OCI-M2 (cell line): ENCODE results near the gene ADPRHL1.

Experiments used
- DNase-seq: peaks from one replicate; lab custom pipeline; 2025; ENCODE audit not compliant: unreplicated experiment; lab: John Stamatoyannopoulos, UW

Gene ADPRHL1

DNA sequence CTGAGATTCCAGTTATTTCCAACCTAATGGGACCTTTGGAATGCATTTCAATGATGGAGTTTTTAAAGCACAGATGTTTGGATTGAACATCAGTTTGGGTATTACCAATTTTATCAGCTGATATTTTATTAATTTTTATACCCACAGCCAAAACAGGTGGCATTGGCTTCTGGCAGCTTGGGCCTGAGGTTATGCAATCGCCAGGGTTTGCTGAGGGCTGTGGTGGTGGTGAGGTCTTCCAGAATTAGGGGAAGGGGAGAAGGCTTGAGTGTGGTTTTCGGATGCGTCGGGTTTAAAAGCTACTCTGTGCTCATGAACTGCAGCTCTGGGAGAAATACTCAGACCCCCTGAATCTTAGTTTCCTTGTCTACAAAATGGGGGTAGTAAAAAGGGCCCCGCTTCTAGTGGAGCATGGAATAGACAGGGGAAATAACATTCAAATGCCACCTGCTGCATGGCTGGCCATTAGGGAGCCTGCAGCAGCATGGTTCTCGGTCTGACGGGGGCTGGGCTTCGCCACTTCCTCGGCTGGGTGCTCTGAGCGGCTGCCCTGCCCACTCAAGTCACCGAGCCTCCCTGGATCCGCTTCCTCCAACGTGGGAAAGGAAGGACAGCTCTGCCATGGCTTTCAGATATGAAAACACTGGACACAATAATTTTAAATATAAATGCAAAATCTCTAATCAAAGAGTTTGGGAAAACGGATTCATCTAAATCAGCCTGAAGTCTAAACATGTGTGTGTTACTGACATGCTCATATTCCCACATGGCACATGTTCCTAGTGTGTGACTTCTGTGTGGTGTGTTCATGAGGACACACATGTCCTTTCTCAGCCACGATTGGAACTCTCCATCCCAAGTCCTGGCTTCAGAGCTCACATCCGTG is 35.2 kb downstream of the ADPRHL1 start:
- DNase-seq, result no peak

DNA sequence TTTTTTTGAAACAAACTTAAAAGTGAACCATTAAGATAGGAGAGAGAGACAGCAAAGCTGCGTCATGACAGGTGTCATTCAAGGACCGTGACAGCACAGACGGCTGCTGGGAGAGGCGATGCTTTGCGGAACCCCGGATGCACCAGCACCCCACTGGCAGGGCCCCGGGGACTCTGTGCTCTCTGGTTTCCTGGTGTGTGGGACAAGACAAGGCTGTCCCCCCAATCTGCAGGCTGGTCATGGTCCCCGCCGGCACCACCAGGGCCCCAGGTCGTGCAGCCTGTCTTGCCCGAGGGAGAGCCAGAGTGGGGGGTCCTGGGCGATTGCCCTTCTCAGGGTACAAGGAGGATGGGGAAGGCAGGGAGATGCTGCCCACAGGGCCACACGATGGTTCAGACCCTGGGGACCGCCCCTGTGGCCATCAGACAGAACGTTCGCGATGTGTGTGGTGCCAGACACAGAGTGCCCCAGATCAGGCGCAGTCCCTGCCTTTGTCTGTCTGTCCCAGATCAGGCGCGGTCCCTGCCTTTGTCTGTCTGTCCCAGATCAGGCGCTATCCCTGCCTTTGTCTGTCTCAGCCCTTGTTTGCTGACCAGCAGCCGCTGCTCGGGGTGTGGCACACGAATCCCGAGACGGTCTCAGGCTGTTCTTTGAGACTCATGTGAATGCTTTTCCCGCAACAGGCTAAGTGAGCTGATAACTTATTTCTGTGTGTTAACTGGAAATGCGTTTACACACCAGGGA is 36.1 kb downstream of the ADPRHL1 start:
- DNase-seq, result no peak

DNA sequence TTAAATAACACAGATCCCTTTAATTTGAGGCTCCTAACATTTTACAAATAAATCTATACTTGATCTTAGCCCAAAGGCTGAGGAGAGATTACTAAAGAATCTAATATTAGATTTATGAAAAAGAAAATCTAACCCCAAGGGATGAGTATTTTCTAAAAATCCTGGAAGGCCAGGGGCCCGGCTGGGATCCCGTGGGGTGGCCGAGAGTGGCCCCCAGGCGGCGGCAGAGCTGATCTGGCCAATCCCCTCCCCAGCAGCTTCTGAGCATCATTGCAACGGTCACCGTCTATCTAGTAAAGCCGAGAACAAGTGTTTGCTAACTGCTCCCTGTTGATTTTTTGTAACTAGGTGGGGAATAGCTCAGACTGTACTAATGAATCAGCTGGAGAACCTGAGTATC is 37.5 kb downstream of the ADPRHL1 start:
- no peak for DNase-seq

DNA sequence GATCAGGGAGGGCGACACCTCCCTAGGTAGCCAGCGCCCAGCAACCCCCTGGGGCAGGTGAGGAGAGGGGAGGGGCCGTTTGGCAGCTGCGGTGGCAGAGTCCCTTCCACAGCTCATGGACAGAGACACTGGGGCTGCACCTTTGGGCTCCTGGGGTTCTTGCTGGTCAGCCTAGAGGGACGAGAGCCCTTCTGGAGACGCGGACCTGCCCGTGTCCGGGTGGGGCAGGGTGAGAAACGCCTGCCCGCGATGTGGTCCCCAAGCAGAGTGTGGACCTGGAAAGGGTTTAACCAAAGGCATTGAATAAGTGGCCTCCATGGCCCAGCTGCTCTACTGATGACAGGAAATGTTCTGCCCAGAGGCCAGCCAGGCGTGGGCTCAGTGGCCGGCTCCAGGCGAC is 38.3 kb downstream of the ADPRHL1 start:
- no peak for DNase-seq

DNA sequence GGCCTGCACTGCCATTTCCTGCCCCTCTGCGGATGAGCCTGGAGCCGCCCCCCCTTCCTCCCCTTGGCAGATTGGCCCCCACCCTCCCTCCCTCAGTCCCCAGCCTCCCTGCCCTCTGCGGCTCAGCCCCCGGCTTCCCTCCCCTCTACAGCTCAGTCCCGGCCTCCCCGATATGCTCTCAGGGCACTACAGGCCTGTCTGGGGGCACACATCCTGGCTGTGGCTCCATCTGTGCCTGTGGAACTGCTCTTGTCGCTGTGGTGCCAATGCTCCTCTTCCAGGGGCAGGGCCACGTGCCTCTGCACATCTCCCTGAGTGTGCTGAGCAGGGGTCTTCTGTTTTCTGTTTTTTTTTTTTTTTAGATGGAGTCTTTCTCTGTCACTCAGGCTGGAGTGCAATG is 39.0 kb downstream of the ADPRHL1 start:
- no peak for DNase-seq

DNA sequence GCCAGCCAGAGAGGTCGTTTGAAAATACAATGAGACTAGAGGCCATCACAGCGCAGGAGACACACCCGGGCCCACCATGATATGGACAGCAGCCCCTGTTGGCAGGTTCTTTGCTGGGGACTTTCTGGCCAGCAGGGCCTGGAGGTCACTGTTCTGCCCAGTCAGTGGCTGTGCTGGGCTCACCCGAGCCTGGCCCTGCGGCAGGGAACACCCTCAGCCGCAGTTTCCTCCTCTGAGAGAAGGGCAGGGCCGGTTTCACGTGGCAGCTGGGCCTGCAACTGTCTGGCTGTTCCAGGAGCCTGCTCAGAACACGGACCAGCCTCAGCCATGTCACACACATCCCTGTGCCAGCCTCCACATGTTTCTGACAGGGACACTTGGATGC is 39.4 kb downstream of the ADPRHL1 start:
- DNase-seq, result no peak

DNA sequence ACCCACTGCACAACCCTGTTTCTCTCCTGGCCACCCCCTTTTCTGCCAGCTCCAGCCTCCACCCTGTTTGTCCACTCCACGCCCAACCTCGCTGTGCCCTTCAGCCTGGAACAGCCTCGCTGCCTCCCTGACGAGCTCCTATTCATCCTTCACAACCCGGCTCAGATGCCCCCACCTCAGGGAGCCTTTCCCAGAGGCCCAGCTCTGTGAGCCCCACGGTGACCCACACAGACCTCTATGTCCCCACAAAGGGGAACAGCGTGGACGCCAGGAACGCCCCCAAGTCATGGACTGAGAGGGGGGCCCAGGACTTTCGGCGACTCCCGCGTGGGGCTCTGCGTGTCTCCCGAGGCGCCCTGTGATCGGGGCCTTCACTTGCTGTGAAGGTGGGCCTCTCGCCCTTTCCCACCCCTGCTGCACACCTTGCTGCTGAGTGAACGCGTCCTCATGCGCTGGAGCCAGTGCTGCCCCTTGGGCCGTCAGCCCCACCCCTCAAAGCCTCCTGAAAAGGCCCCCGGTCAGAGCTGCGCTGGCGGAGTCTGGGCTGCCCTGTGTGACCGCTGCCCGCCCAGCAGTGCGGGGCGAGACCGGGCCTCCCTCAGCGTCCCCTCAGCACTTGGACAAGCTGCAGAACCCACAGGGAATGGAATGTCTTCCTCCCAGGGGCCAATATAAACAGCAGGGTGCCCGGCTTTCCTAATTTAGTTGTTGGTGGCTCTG is 40.0 kb downstream of the ADPRHL1 start:
- DNase-seq, result no peak

DNA sequence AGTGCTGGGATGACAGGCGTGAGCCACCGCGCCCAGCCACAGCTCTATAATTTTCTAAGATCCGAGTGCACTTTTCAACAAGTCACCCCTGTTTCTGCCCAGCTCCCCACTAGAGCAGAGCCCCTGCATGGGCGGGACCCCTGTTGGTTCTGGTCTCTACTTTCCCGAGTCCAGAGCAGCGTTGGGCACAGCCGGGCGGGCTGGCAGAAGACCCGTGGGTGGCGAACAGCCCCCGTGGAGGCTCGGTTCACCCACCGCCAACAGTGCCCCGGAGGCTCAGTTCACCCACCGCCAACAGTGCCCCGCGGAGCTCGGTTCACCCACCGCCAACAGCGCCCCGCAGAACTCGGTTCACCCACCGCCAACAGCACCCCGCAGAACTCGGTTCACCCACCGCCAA is 40.8 kb downstream of the ADPRHL1 start:
- no peak for DNase-seq

DNA sequence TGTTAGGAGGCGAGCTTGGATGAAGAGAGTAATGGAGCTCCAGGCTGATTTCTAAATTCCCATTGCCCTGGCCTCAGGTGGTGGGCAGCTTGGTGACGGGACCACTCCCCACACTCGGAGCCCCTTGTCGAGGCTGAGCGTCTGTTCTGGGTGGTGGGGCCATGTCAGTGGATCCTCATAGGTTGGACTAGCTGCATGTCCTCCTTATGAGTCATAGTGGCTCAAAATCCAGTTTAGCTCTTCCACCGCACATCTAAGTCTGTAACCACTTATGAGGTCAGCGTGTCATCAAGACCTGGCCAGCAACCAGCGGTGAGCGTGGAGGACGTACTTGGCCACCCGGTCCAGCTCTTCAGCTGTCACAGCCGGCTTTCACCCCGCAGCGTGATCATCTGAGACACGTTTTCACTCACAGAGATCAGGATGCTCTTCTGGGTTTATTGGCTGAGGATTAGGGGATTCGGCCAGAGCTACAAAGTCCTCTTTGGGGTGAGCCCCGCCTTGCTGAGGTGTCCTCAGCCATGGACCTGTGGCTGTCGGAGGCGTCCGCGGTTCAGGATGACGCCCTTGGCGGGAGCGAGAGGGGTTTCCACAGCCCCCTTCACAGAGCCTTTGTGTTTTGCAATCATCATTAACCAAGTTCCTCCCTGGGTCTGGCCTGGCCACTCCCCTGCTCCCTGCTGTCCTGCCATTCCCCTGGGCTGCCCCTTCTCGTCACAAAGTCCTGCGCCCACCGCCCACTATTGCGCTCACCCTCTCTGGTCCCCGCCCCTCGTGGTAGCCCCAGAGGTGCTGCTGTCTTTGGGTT is 41.9 kb downstream of the ADPRHL1 start:
- DNase-seq, result no peak

DNA sequence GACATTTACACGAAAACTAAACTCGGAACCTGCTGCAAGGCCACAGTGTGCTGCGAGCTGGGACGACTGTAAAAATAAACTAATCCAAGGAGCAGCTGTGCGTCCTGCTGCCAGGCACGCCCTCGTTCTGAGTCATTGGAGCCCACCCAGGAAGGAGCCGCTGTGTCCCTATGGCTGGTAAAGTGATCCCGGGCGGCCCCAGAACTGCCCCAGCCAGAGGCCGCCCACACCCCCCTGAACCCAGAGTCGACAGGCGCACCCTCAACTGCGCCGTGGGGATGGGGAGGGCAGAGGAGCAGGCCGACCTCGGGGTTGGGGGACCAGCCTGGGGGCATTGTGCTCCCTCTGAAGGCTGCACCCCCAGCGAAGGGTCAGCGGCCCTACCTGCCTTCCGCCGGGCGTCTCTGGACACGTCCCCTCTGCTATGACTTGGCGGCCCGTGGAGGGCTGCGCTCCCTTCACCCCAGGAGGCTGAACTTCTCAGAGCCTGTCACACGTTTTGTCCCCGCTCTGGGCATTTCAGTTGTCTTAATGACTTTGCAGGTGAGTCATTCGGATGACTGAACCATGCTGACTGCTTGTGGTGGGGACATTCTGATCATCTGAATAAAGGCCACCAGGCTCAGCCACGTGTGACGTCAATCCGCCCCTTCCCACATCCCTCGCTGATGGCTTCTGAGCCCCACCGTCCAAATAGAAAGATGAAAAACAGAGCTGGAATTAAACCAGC is 42.7 kb downstream of the ADPRHL1 start:
- no peak for DNase-seq

DNA sequence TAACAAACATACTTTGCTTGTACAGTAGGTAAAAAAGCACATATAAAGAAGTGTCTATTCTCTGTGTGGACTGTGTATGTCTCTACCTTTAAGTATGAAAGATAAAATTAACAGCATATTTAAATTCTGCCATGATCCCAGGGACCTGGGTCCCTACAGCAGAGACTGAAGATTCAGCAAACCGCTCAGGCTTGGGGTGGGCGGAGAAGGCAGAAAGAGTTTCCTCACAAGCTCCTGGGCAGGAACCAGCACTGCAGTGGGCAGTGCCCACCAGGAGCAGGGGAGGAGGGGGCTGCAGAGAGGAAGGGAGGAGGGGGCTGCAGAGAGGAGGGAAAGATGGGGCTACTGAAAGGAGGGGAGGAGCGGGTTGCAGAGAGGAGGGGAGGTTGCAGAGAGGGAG is 44.7 kb downstream of the ADPRHL1 start:
- no peak for DNase-seq

DNA sequence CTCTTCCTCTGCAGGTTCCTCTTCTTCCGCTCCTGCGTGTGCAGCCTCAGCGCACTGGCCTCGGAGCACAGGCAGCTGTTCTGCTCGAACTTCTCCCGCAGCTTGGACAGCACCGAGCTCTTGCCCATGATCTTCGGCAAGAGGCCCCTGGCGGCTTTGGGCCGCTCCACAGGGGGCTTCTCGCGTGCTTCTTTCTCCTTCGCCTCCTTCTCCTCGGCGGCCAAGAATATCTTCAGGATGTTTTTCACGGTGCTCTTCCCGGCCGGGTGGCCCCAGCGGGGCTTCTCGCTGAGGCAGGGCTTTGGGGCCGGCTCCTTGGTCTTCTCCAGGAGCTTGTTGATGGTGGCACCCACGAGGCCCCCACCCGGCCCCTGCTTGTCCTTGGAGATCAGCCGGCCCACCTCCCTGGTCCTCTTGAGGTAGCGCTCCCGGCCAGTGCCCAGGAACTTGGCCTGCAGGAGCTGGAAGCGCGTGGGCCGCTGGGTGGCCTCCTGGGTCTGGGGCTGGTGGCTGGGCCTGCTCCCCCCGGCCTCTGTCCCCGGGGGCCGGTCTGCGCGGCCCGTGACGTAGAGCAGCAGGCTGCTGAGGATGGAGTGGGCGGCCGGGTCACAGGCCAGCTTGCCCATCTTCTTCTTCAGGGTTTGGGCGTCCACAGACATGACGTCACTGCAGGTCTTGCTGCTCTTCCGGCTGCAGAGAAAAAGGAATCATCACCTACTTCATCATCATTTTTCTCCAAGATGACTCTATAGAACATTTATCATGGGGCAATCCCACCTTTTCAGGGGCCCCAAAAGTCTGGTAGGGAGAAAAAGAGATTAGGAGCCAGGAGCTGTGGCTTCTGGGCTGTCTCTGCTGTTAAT is 45.5 kb downstream of the ADPRHL1 start:
- no peak for DNase-seq

DNA sequence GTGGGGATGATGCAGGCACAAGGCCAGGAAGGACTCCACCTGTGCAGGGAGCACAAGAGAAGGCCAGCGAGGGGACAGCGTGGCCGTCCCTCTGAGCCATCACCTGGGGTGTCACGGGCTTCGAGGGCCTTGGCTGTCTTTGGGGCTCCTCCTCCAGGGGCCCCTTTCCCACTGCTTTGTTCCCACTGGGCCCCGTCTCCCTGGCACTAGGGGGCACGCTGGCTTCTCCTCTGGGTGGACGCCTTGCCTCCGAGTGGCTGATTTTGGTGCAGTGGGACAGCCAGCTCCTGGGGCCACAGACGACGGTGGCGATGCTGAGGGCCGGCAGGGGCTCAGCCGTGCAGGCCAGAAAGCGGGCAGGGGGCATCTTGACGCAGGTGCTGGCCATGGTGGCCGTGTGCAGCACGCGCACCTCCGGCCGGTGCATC is 46.2 kb downstream of the ADPRHL1 start:
- DNase-seq, result no peak

DNA sequence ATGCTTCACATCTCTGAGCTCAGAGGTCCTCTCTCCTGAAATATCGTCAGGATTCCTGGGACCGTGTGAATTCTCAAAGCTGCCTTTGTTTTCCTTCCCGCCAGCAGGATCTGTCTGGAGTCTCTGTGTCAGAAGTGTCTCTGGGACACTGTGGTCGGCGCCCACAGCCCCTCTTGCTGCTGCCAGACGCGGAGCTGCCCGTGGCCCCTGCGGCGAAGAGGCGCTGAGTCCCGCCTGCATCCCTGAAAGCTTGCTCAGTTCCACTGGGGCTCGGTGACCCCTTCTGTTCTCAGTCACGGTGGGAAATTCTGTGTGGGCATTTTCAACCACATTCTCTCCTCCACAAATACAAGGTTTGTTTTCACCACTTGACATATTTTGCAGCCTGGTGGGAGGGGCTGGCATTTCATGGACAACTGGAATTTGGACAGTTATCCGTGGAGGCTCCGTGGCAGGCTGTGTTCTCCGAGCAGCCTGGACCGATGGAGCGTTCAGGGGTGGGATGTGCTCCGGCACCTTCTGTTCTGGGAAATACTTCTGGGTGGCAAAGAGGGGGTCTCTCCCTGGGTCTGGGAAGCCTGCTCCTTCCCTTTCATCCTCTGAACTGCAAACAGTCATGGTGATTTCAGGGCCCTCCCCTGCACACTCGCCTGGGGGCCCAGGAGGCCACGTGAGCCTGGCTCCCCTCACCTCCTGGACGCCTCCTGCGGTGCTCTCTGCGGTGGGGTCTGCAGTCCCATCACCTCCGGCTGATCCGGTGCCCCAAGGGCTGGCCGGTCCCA is 46.8 kb downstream of the ADPRHL1 start:
- DNase-seq, result no peak

DNA sequence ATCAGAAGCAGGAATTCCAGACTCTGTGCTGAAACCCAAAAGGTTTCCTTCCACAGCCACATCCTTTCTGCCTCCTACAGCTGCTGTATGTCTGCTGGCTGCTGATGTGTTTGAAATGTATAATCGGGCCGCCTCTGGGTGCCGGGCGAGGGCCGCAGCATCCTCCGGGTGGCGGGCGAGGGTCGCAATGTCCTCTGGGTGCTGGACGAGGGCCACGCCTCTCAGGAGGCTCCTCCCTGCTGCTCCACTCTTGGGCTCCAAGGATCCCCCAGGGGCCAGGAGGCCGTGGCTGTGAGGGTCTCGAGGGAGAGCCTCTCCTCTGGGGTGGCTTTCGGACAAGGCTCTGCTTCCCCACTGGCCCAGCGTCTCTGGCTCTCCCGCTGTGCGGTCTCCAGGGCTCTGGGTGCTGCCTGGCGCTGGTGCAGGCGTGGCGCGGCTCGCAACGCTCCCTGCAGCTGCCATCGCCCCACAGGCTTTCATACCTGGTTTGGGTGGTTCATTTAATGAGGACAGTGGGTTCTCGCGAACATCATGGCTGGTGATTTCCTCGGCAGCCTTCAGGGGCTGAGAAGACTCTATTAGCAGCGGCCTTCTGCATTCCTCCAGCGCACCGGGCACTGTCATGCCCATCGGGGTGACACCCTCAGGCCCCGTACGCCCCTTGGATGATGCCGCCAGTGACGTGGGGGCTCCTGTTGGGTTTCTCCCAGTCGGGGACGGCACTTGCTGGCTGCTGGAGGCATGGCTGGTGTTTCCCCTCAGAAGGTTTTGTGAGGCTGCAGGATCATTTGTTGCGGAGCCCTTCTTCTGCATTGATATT is 47.6 kb downstream of the ADPRHL1 start:
- no peak for DNase-seq

DNA sequence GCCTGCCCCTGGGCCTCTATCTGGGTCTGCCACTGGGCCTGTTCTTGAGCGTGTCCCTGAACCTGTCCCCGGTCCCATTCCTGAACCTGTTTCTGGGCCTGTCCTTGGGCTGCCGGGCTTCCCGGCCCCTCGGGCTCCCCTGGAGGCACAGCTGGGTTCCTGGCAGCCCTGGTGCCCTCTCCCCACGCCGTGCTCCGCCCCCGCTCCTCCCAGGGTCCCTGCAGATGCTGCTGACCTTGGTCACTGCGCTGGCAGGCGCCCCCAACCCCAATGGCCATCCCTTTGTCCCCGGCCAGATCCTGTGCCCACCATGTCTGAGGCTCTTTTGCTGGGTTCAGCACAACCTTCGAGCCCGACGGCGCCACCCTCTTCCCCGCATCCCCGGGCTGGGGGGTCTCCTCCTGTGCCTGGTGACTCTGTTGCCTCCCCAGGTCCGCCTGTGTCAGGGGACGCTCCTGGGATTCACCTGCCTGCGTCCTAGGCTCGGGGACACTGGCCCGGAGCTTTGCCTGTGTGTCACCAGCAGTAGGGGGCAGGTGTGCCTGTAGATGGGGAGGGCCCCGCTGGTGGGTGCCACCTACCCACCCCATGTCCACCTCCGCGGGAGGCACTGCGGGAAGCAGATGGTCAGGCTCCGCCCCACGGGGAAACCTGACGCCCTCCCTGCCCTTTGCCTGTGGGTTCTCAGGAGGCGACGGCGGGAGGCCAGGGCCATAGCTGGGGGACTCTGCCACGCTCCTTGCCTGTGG is 48.4 kb downstream of the ADPRHL1 start:
- DNase-seq, result no peak

DNA sequence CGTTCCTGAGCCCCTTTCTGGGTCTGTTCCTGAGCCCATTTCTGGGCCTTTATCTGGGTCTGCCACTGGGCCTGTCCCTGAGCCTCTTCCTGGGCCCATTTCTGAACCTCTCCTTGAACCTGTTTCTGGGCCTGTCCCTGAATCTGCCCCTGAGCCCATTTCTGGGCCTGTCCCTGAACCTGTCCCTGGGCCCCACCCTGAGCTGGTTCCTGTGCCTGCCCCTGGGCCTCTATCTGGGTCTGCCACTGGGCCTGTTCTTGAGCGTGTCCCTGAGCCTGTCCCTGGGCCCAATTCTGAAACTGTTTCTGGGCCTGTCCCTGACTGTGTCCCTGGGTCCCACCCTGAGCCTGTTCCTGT is 48.9 kb downstream of the ADPRHL1 start:
- DNase-seq, result no peak
